Measurements from ENCODE around the gene THRB. TPM values are rescaled to one million over a fixed set of nuclear protein-coding genes. Genes with fewer than 3 reads are reported as not detected.

THRB gene
- total and polyA plus RNA-seq, 2 donors (not counting 3 experiments of a cell fraction or from before 2014, with no cell fraction given), result 0.06 TPM; not detected in 1

DNA sequence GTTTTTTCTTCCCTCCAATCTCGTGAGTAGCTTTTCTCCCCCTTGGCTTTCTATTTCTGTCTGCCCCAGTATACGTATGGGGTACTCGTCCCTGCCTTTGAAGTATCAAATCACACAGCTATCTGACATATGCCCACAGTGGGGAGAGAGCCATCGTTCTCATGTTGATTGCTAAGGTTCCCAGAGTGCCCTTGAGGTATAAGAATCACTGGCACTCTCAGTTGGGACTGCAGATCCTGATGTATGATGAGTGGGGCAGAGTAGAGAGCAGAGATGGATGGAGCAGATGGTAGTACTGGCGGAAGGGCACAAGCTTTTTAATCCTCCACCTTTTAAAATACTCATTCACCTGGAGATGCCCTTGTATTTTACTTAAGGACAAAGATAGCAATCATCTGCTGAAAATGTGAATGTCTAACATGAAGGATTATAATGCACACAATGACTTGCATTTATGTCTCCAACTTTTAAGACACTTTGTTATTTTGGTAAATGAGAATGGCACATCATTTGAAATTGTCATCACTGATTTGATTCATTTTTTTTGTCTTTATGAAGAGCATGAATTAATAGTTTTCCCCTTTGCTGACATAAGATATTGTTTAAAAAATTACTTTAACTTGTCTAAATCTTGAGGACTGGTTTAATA is 310.0 kb downstream of the THRB start:
- H3K4me2 ChIP-seq (ENCODE audit: insufficient read depth, low read length), result no peak overlapping the region
- dilution Hi-C loops (cut with MboI; ENCODE audit: extremely low pct_ligation_motif_present, low sequenced_read_pairs) (no loop called here), intact Hi-C loops (cut with micrococcal nuclease) (loop anchor here (5.0 kb wide), 1 partner anchor 313 kb away; no protein-coding TSS in a partner anchor)
- FAIRE-seq (peak; percentile 8), DNase-seq (ENCODE audit: low read depth, low spot score) (no peak)
- no peaks in the 10 kb centered on the region for H3K36me3 ChIP-seq (ENCODE audit: control insufficient read depth in 2 of 2, extremely low read depth in 1 of 2, insufficient read depth in 2 of 2, low read length in 2 of 2)
- no peaks in the 10 kb centered on the region for H3K9me1 ChIP-seq (replicated peaks; ENCODE audit: control insufficient read depth, extremely low read depth, insufficient read depth, low read length)
- POLR2A ChIA-PET, result no interaction called here
- CTCF ChIA-PET, result interaction anchor here (2.3 to 9.5 kb wide), 4 partner anchors 14 to 499 kb away, joined by 8 to 99 read pairs (median 29); no protein-coding TSS in a partner anchor
- H3K9me3 ChIP-seq (replicated peaks; ENCODE audit: control insufficient read depth, insufficient read depth, low read length), result no peaks in the 10 kb centered on the region
- H3K27me3 ChIP-seq (ENCODE audit: control insufficient read depth in 2 of 2, insufficient read depth in 2 of 2, low read length in 2 of 2), result no peaks in the 10 kb centered on the region
- H4K20me1 ChIP-seq (replicated peaks; ENCODE audit: control insufficient read depth, extremely low read depth, insufficient read depth, low read length), result no peaks in the 10 kb centered on the region
- no peak overlapping the region for H3K27ac ChIP-seq (ENCODE audit: insufficient read depth, low read depth, low read length)
- no TSS peak for BruUV-seq (replicated peaks)
- H3K4me1 ChIP-seq (ENCODE audit: control insufficient read depth, extremely low read depth, insufficient read depth, low read length), result no peaks in the 10 kb centered on the region
- no peak overlapping the region for H3K4me3 ChIP-seq (replicated peaks in 1 of 3; ENCODE audit: insufficient read depth in 1 of 3, low read depth in 1 of 3, low read length in 3 of 3)
- H3K79me2 ChIP-seq (ENCODE audit: control insufficient read depth, insufficient read depth, low read length), result no peaks in the 10 kb centered on the region
- TF ChIP-seq EZH2 (IDR thresholded peaks at IDR 0.05; ENCODE audit: borderline replicate concordance, low read depth, low read length, severe bottlenecking) (no peak), MYC (IDR thresholded peaks at IDR 0.05; ENCODE audit: low read depth, low read length) (no peak), FOS (IDR thresholded peaks at IDR 0.05; ENCODE audit: borderline replicate concordance, insufficient read depth, low read length) (no peak), JUN (IDR thresholded peaks at IDR 0.05; ENCODE audit: borderline replicate concordance, insufficient read depth, insufficient read length, low read depth) (no peak), GATA2 (IDR thresholded peaks at IDR 0.05; ENCODE audit: insufficient read depth, insufficient read length, low read depth, low read length) (no peak), POLR2AphosphoS5 (IDR thresholded peaks at IDR 0.05; ENCODE audit: insufficient read depth, low read depth, low read length) (no peak), POLR2A (IDR thresholded peaks at IDR 0.05; ENCODE audit: low read depth, low read length) (no peak)
- TF ChIP-seq, protein P1, sequence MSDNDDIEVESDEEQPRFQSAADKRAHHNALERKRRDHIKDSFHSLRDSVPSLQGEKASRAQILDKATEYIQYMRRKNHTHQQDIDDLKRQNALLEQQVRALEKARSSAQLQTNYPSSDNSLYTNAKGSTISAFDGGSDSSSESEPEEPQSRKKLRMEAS (IDR thresholded peaks at IDR 0.05; ENCODE audit: insufficient read depth, insufficient read length), result no peak
- TF ChIP-seq, protein P2, sequence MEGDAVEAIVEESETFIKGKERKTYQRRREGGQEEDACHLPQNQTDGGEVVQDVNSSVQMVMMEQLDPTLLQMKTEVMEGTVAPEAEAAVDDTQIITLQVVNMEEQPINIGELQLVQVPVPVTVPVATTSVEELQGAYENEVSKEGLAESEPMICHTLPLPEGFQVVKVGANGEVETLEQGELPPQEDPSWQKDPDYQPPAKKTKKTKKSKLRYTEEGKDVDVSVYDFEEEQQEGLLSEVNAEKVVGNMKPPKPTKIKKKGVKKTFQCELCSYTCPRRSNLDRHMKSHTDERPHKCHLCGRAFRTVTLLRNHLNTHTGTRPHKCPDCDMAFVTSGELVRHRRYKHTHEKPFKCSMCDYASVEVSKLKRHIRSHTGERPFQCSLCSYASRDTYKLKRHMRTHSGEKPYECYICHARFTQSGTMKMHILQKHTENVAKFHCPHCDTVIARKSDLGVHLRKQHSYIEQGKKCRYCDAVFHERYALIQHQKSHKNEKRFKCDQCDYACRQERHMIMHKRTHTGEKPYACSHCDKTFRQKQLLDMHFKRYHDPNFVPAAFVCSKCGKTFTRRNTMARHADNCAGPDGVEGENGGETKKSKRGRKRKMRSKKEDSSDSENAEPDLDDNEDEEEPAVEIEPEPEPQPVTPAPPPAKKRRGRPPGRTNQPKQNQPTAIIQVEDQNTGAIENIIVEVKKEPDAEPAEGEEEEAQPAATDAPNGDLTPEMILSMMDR (IDR thresholded peaks at IDR 0.05; ENCODE audit: extremely low read depth in 1 of 2, insufficient read depth in 1 of 2, low read depth in 1 of 2, low read length in 2 of 2), result no peak
- H2AFZ ChIP-seq (ENCODE audit: low read depth, low read length), result no peak overlapping the region
- no peak overlapping the region for H3K9ac ChIP-seq (replicated peaks; ENCODE audit: extremely low read depth, insufficient read depth, low read length)

Data from endothelial cell of umbilical vein (primary cell).